ENCODE data around the gene PSMD9. TPM values are rescaled to one million over a fixed set of nuclear protein-coding genes. Genes with fewer than 3 reads are reported as not detected.
"Not testable (repeated sequence)": the region's sequence is repeated elsewhere in the genome, so short reads cannot be mapped to it uniquely, and the experiment has no call there.

PSMD9 gene
- total RNA-seq, 1 experiment from 2014 or later: 86.4 TPM

- H3K27me3 ChIP-seq (replicated peaks; ENCODE audit: insufficient read depth, low read depth, low read length, poor library complexity): no peaks in the 10 kb centered on the region
- H3K4me1 ChIP-seq (ENCODE audit: insufficient read depth, low read length, poor library complexity, severe bottlenecking): peaks cover 29% of the 10 kb centered on the region
- no peak for TF ChIP-seq CTCF (conservative IDR thresholded peaks at IDR 0.05; ENCODE audit: low read depth, low read length)
- no peak for TF ChIP-seq EZH2 (IDR thresholded peaks at IDR 0.05; ENCODE audit: borderline replicate concordance, low read depth, low read length, poor library complexity, severe bottlenecking)
- BruUV-seq (replicated peaks): no TSS peak
- H3K4me3 ChIP-seq (ENCODE audit: low read depth, low read length, poor library complexity, severe bottlenecking): no peak overlapping the region
- ChIA-PET CTCF (no interaction called here), POLR2A (ENCODE audit: low non-redundant PET) (interaction anchor here (0.6 kb wide), 1 partner anchor 35 kb away, joined by 16 read pairs; no protein-coding TSS in a partner anchor)
- H3K36me3 ChIP-seq (ENCODE audit: insufficient read depth, low read length, poor library complexity, severe bottlenecking): no peaks in the 10 kb centered on the region
- no peaks in the 10 kb centered on the region for H3K9me3 ChIP-seq (ENCODE audit: low read depth, low read length, poor library complexity, severe bottlenecking)
- no peak for DNase-seq (ENCODE audit: low spot score)
- H3K27ac ChIP-seq (ENCODE audit: low read depth, low read length, poor library complexity, severe bottlenecking): no peak overlapping the region
- intact Hi-C loops (cut with micrococcal nuclease; ENCODE audit: unreplicated experiment): no loop called here
Observed at GRCh38 chr12:121926874-121927706, 38.5 kb downstream of the PSMD9 start.

GRCh38 chr12:121927813-121928212, 39.2 kb downstream of the PSMD9 start:
- ChIA-PET CTCF (interaction anchor here (0.7 kb wide), 1 partner anchor 26 kb away, joined by 5 read pairs; no protein-coding TSS in a partner anchor), POLR2A (ENCODE audit: low non-redundant PET) (no interaction called here)
- H3K27me3 ChIP-seq (replicated peaks; ENCODE audit: insufficient read depth, low read depth, low read length, poor library complexity): no peaks in the 10 kb centered on the region
- no peak overlapping the region for H3K4me3 ChIP-seq (ENCODE audit: low read depth, low read length, poor library complexity, severe bottlenecking)
- no TSS peak for BruUV-seq (replicated peaks)
- TF ChIP-seq CTCF (conservative IDR thresholded peaks at IDR 0.05; ENCODE audit: low read depth, low read length) (no peak), EZH2 (IDR thresholded peaks at IDR 0.05; ENCODE audit: borderline replicate concordance, low read depth, low read length, poor library complexity, severe bottlenecking) (no peak)
- H3K36me3 ChIP-seq (ENCODE audit: insufficient read depth, low read length, poor library complexity, severe bottlenecking): no peaks in the 10 kb centered on the region
- H3K4me1 ChIP-seq (ENCODE audit: insufficient read depth, low read length, poor library complexity, severe bottlenecking): peaks cover 29% of the 10 kb centered on the region
- H3K27ac ChIP-seq (ENCODE audit: low read depth, low read length, poor library complexity, severe bottlenecking): no peak overlapping the region
- no peaks in the 10 kb centered on the region for H3K9me3 ChIP-seq (ENCODE audit: low read depth, low read length, poor library complexity, severe bottlenecking)
- intact Hi-C loops (cut with micrococcal nuclease; ENCODE audit: unreplicated experiment): no loop called here
- no peak for DNase-seq (ENCODE audit: low spot score)

GRCh38 chr12:121929545-121929944, 41.0 kb downstream of the PSMD9 start:
- H3K27ac ChIP-seq (ENCODE audit: low read depth, low read length, poor library complexity, severe bottlenecking); H3K9me3 ChIP-seq (ENCODE audit: low read depth, low read length, poor library complexity, severe bottlenecking); POLR2A ChIA-PET (ENCODE audit: low non-redundant PET); H3K36me3 ChIP-seq (ENCODE audit: insufficient read depth, low read length, poor library complexity, severe bottlenecking); intact Hi-C loops (cut with micrococcal nuclease; ENCODE audit: unreplicated experiment); BruUV-seq (replicated peaks); H3K27me3 ChIP-seq (replicated peaks; ENCODE audit: insufficient read depth, low read depth, low read length, poor library complexity); DNase-seq (ENCODE audit: low spot score); H3K4me3 ChIP-seq (ENCODE audit: low read depth, low read length, poor library complexity, severe bottlenecking): not testable (repeated sequence)
- CTCF ChIA-PET: interaction anchor here (0.6 kb wide), 1 partner anchor 202 kb away, joined by 4 read pairs; no protein-coding TSS in a partner anchor
- peaks cover 21% of the 10 kb centered on the region for H3K4me1 ChIP-seq (ENCODE audit: insufficient read depth, low read length, poor library complexity, severe bottlenecking)
